K562 (cell line): ENCODE data around the gene PTCH2. TPM values are rescaled to one million over a fixed set of nuclear protein-coding genes. Genes with fewer than 3 reads are reported as not detected.

Experiments
- ATAC-seq: fragments of 200-7000 bp; cut with Tn5 transposase; 3 replicates; pipeline ENCODE4 v1.9.1; 2020; ENCODE audit warnings: moderate library complexity
- BruUV-seq: library from RNA; stranded (reverse); fragments of 400-500 nt; replicated peaks from 2 replicates; lab custom pipeline; 2021; lab: Mats Ljungman, UMichigan
- CTCF ChIA-PET: fragments of 300-600 bp; formaldehyde crosslinking; extraction: SDS; loops from one replicate; lab custom pipeline; 2021; ENCODE audit warnings: low intra/inter-chr PET ratio; lab: Yijun Ruan, JAX
- POLR2A ChIA-PET: fragments of 300-600, 350-650 bp; sonication (Branson Sonifier 250); formaldehyde crosslinking; extraction: SDS; loops from one replicate; lab custom pipeline; 2021; ENCODE audit warnings: antibody characterized with exemption, inconsistent platforms; lab: Yijun Ruan, JAX
- DNase-seq, 4 experiments: peaks; one replicate each; pipeline versions ENCODE4 v3.0.0 to v3.0.0-alpha.2; 2011 to 2018; ENCODE audit warnings: low spot score in 3 of 4, mixed read lengths in 3 of 4; ENCODE audit errors: extremely low read depth in 1 of 4
- FAIRE-seq: peaks from 2 replicates; lab custom pipeline; 2011; peaks lifted over from hg19 to GRCh38; lab: Jason Lieb, UNC
- H2AFZ ChIP-seq: 2 replicates; pipeline ENCODE4 v1.6.0; 2011; ENCODE audit warnings: low read depth, low read length, control low read depth, inconsistent platforms
- H3K27ac ChIP-seq: fragments of 200-600 bp; 3 replicates; pipeline ENCODE4 v1.8.0; 2011; ENCODE audit warnings: low read depth, mild to moderate bottlenecking, control low read depth, inconsistent platforms, low read length, moderate library complexity, mixed read lengths; ENCODE audit errors: extremely low read depth
- H3K27me3 ChIP-seq, 2 experiments: fragments of 300-600 bp in 1 of 2; 2 replicates in 1 of 2; 3 replicates in 1 of 2; pipeline versions ENCODE4 v1.6.0 to v1.8.0; 2011; ENCODE audit warnings: inconsistent platforms in 2 of 2, low read length in 2 of 2, mild to moderate bottlenecking in 1 of 2, mixed read lengths in 1 of 2, moderate library complexity in 1 of 2; ENCODE audit not compliant: control insufficient read depth in 2 of 2, insufficient read depth in 2 of 2
- H3K36me3 ChIP-seq: fragments of 300-600 bp; 3 replicates; pipeline ENCODE4 v1.8.0; 2011; ENCODE audit warnings: mild to moderate bottlenecking, low read length, inconsistent platforms; ENCODE audit not compliant: control insufficient read depth, insufficient read depth
- H3K4me1 ChIP-seq, 2 experiments: fragments of 200-600 bp in 1 of 2; replicated peaks in 1 of 2; 2 replicates in 1 of 2; 3 replicates in 1 of 2; pipeline versions ENCODE4 v1.5.1 to v1.8.0; 2011; ENCODE audit warnings: inconsistent platforms in 2 of 2, low read length in 2 of 2, mild to moderate bottlenecking in 1 of 2, mixed read lengths in 1 of 2, moderate library complexity in 1 of 2; ENCODE audit not compliant: control insufficient read depth in 2 of 2, insufficient read depth in 2 of 2
- H3K4me2 ChIP-seq: 2 replicates; pipeline ENCODE4 v1.6.1; 2011; ENCODE audit warnings: low read length, control low read depth, inconsistent platforms, mixed read lengths; ENCODE audit not compliant: insufficient read depth
- H3K4me3 ChIP-seq: fragments of 200-600 bp; sonication (generic), shearing (Covaris generic); 2 replicates; pipeline ENCODE4 v1.5.1; 2016; ENCODE audit warnings: control low read depth, inconsistent platforms
- H3K79me2 ChIP-seq: fragments of 200-600 bp; 3 replicates; pipeline ENCODE4 v1.8.0; 2011; ENCODE audit warnings: low read length, inconsistent platforms; ENCODE audit not compliant: control insufficient read depth, insufficient read depth
- H3K9ac ChIP-seq, 2 experiments: 2 replicates each; pipeline versions ENCODE4 v1.6.0 to v1.6.1; 2011; ENCODE audit warnings: low read depth in 2 of 2, low read length in 2 of 2, control low read depth in 1 of 2, inconsistent platforms in 1 of 2, mild to moderate bottlenecking in 1 of 2, mixed read lengths in 1 of 2; ENCODE audit not compliant: insufficient read depth in 1 of 2
- H3K9me1 ChIP-seq: one replicate; pipeline ENCODE4 v1.6.0; 2011; ENCODE audit warnings: inconsistent platforms, mild to moderate bottlenecking, low read length, moderate library complexity; ENCODE audit not compliant: control insufficient read depth, insufficient read depth
- H3K9me3 ChIP-seq: replicated peaks from 2 replicates; pipeline ENCODE4 v1.5.1; 2011; ENCODE audit warnings: low read depth, low read length, inconsistent platforms; ENCODE audit not compliant: control insufficient read depth, insufficient read depth
- H4K20me1 ChIP-seq: replicated peaks from 2 replicates; pipeline ENCODE4 v1.6.1; 2011; ENCODE audit warnings: low read length, inconsistent platforms, mixed read lengths; ENCODE audit not compliant: control insufficient read depth, insufficient read depth
- TCF3 ChIP-seq: sonication (generic); formaldehyde crosslinking; IDR thresholded peaks from 2 replicates; pipeline ENCODE4 v1.4.0; 2020; ENCODE audit warnings: mild to moderate bottlenecking, missing genetic modification reagents
- WGBS: fragments of 100-300 bp; shearing (Covaris generic); methylation state at CpG from one replicate; pipeline ENCODE4 v1.1.6; 2016; ENCODE audit warnings: low coverage, mixed read lengths; ENCODE audit not compliant: insufficient coverage; ENCODE audit errors: missing lambda C conversion rate; 5-methylcytosine and 5-hydroxymethylcytosine counted together
- in situ Hi-C: fragments of 300-500 bp; cut with MboI; formaldehyde crosslinking; loops from 4 replicates; pipeline ENCODE4 v1.15.0; 2018; ENCODE audit warnings: inconsistent platforms, mixed read lengths
- intact Hi-C: fragments of 100-400 bp; cut with micrococcal nuclease; formaldehyde crosslinking; loops from 2 replicates; pipeline ENCODE4 v1.14.2; 2022
- polyA plus RNA-seq, 8 experiments: library from polyadenylated mRNA; depleted of rRNA in 4 of 8; stranded (reverse) in 5 of 8; unstranded in 3 of 8; fragments of >200 nt; fragmentation: Nextera tagmentation in 2 of 8; fragmentation: Illumina TruSeq in 1 of 8; extraction: Ambion mirVana in 2 of 8; extraction: Trizol in 1 of 8; gene quantifications; 2 replicates each; pipeline versions ENCODE4 v1.2.1 to v1.2.3, GENCODE V29; 2011 to 2014; ENCODE audit warnings: inconsistent platforms in 1 of 8, missing spikeins in 1 of 8
- total RNA-seq, 7 experiments: library from RNA; depleted of rRNA in 6 of 7; stranded (reverse); fragments of >200 nt in 6 of 7; fragmentation: Illumina TruSeq in 2 of 7; extraction: Trizol in 2 of 7; gene quantifications; 2 replicates each; pipeline versions ENCODE4 v1.2.1 to v1.2.3, GENCODE V29; 2011 to 2021; ENCODE audit warnings: low replicate concordance in 1 of 7
- TF ChIP-seq, protein P1 (sequence below): fragments of 250-450 bp; sonication (Bioruptor Pico); IDR thresholded peaks from 2 replicates; pipeline ENCODE4 v1.8.0; 2022; ENCODE audit warnings: inconsistent platforms

Gene PTCH2
- total and polyA plus RNA-seq, 9 of the 15 experiments (the other 6 are each of a cell fraction or from before 2014, with no cell fraction given), result 0.15 to 27.3 (median 0.48) TPM; not detected in 1

DNA sequence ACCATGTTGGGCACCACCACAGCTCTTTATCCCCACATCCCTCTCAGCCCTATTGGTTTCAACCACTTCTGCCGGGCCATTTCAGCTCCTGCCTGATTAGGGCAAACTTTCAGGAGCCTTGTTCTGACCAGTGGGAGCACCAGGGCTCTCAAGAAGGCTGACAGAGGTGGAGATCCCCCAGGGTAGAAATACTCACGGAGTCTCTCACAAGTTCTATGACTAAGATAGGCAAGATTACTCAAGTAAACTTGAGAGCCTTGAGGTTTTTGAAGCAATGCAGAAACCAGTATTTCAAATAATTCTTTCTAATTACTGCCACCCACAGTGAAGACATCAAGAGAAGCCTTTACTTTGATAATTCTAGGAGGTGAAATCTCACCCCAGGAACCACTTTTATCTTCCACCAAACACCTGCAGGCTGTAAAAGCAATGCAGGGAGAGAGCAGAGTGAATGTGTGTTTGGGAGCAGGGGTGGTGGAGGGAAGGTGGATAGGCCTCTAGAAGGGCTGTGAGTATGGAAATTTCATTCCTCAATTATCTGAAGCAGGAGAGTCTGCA, 6.6 kb upstream of the PTCH2 start:
- Histone ChIP-seq H3K9me1 (no peaks in the 10 kb centered on the region), H3K4me1 (no peaks in the 10 kb centered on the region), H3K9me3 (no peaks in the 10 kb centered on the region), H3K79me2 (no peaks in the 10 kb centered on the region), H3K4me3 (no peak overlapping the region), H2AFZ (no peak overlapping the region), H4K20me1 (no peaks in the 10 kb centered on the region), H3K4me2 (no peak overlapping the region), H3K27me3 (no peaks in the 10 kb centered on the region)
- DNase-seq, result no peak
- no TSS peak for BruUV-seq
- no peak for FAIRE-seq
- CTCF ChIA-PET, result no interaction called here
- WGBS, result 59% methylated on average over 2 of the region's 2 CpGs
- TF ChIP-seq, protein P1, sequence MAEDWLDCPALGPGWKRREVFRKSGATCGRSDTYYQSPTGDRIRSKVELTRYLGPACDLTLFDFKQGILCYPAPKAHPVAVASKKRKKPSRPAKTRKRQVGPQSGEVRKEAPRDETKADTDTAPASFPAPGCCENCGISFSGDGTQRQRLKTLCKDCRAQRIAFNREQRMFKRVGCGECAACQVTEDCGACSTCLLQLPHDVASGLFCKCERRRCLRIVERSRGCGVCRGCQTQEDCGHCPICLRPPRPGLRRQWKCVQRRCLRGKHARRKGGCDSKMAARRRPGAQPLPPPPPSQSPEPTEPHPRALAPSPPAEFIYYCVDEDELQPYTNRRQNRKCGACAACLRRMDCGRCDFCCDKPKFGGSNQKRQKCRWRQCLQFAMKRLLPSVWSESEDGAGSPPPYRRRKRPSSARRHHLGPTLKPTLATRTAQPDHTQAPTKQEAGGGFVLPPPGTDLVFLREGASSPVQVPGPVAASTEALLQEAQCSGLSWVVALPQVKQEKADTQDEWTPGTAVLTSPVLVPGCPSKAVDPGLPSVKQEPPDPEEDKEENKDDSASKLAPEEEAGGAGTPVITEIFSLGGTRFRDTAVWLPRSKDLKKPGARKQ (CRISPR knock-in tag), result no peak
- peak; percentile 41 for TF ChIP-seq TCF3 (CRISPR knock-in tag)
- TF ChIP-seq, all 486 proteins: peak for 1
- peaks cover 27% of the 10 kb centered on the region; the same call in 2 of the 3 replicates for H3K36me3 ChIP-seq
- ATAC-seq, result no peak
- in situ Hi-C loops, result no loop called here
- no peak overlapping the region; a peak in 1 of 4 replicates for H3K9ac ChIP-seq
- no peak overlapping the region for H3K27ac ChIP-seq
- intact Hi-C loops, result no loop called here
- POLR2A ChIA-PET, result interaction anchor here (0.6 to 4.1 kb wide), 2 partner anchors 31 to 239 kb away, joined by 4 to 16 read pairs; no protein-coding TSS in a partner anchor
